CD4-positive, CD25-positive, alpha-beta regulatory T cell (primary cell): ENCODE data around the gene COLEC11. TPM values are rescaled to one million over a fixed set of nuclear protein-coding genes. Genes with fewer than 3 reads are reported as not detected.

Source experiments
- ATAC-seq, 2 donors: fragments of 150-1000 bp; cut with Tn5 transposase; one replicate each; pipeline ENCODE4 v1.10.0; 2021; ENCODE audit warnings: low read depth in 2 of 2, moderate number of reproducible peaks in 2 of 2, moderate library complexity in 1 of 2
- DNase-seq, 3 donors: peaks; one replicate each; pipeline versions ENCODE4 v3.0.0 to v3.0.0-alpha.2; 2012 to 2022; ENCODE audit warnings: mixed read lengths in 1 of 3
- H3K27ac ChIP-seq: one replicate; pipeline ENCODE4 v1.7.0; 2013; ENCODE audit warnings: mild to moderate bottlenecking, low read length; ENCODE audit not compliant: insufficient read depth, poor library complexity, severe bottlenecking
- H3K27me3 ChIP-seq: one replicate; pipeline ENCODE4 v1.7.0; 2013; ENCODE audit warnings: low read length; ENCODE audit not compliant: control insufficient read depth, insufficient read depth
- H3K36me3 ChIP-seq: one replicate; pipeline ENCODE4 v1.7.0; 2013; ENCODE audit warnings: mild to moderate bottlenecking, low read length, moderate library complexity; ENCODE audit not compliant: control insufficient read depth, insufficient read depth
- H3K4me1 ChIP-seq: 2 replicates; pipeline ENCODE4 v1.7.0; 2013; ENCODE audit warnings: mild to moderate bottlenecking, low read length; ENCODE audit not compliant: insufficient read depth, control insufficient read depth, poor library complexity, severe bottlenecking
- H3K4me3 ChIP-seq: one replicate; pipeline ENCODE4 v1.7.0; 2013; ENCODE audit warnings: low read depth, mild to moderate bottlenecking, low read length, moderate library complexity
- H3K9me3 ChIP-seq, 2 experiments: 1 replicate in 1 of 2; 2 replicates in 1 of 2; pipeline ENCODE4 v1.7.0; 2013; ENCODE audit warnings: low read length in 2 of 2, mild to moderate bottlenecking in 1 of 2, moderate library complexity in 1 of 2; ENCODE audit not compliant: control insufficient read depth in 2 of 2
- H3K27ac Mint-ChIP-seq, 3 donors: one replicate each; pipeline ENCODE4 v1.8.0; 2020 to 2022; ENCODE audit warnings: mild to moderate bottlenecking in 3 of 3, mixed read lengths in 3 of 3, moderate library complexity in 2 of 3
- H3K27me3 Mint-ChIP-seq: one replicate; pipeline ENCODE4 v1.8.0; 2022; ENCODE audit warnings: mild to moderate bottlenecking, mixed read lengths
- H3K36me3 Mint-ChIP-seq: one replicate; pipeline ENCODE4 v1.8.0; 2020; ENCODE audit warnings: mixed read lengths
- H3K4me1 Mint-ChIP-seq, 4 donors: one replicate each; pipeline ENCODE4 v1.8.0; 2020 to 2022; ENCODE audit warnings: mixed read lengths in 4 of 4, mild to moderate bottlenecking in 1 of 4
- H3K4me3 Mint-ChIP-seq, 4 donors: one replicate each; pipeline ENCODE4 v1.8.0; 2020 to 2022; ENCODE audit warnings: mild to moderate bottlenecking in 4 of 4, mixed read lengths in 4 of 4, moderate library complexity in 3 of 4
- H3K9me3 Mint-ChIP-seq, 7 donors: one replicate each; pipeline ENCODE4 v1.8.0; 2020 to 2022; ENCODE audit warnings: mixed read lengths in 7 of 7, mild to moderate bottlenecking in 3 of 7, moderate library complexity in 2 of 7
- polyA plus RNA-seq, 4 donors: library from polyadenylated mRNA; unstranded; fragments of 300-500 nt; fragmentation: Illumina TruSeq; gene quantifications; one replicate each; pipeline ENCODE4 v1.2.3, GENCODE V29; 2021
- total RNA-seq: library from RNA; stranded (reverse); gene quantifications from one replicate; pipeline ENCODE4 v1.2.3, GENCODE V29; 2022

Gene COLEC11
- total and polyA plus RNA-seq, 5 donors from 2014 or later: not detected

DNA sequence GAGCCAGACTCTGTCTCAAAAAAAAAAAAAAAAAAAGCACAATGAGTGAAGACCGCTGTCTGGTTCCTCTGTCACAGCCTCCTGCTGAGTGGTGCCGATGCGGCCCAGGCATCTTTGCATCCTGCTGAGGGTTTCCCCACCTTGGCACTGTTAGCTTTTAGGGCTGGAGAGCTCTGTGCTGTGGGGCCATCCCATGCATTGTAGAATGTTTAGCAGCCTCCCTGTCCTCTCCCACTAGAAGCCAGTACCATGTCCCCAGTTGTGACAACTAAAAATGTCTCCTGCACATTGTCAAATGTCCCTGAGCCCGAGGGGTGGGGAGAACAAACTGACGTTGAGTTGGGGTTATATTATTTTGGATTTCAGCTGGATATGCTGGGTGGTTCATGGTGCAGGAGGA is 7.9 kb upstream of the COLEC11 start:
- Histone ChIP-seq H3K4me1 (no peaks in the 10 kb centered on the region), H3K9me3 (no peaks in the 10 kb centered on the region), H3K27ac (no peak overlapping the region), H3K36me3 (peaks cover 18% of the 10 kb centered on the region), H3K4me3 (no peak overlapping the region), H3K27me3 (no peaks in the 10 kb centered on the region)
- Mint-ChIP-seq H3K4me3 (no peak overlapping the region), H3K9me3 (no peaks in the 10 kb centered on the region), H3K36me3 (peaks cover 24% of the 10 kb centered on the region), H3K27ac (peak overlapping the region in 1 of 3 donors; percentile 52), H3K4me1 (peaks cover 0 to 8% (median 3%) of the 10 kb centered on the region in 4 donors), H3K27me3 (no peaks in the 10 kb centered on the region)
- no peak for DNase-seq
- ATAC-seq: no peak

GRCh38 chr2:3587432-3587831 is 7.5 kb upstream of the COLEC11 start:
- no peak for DNase-seq
- H3K27ac ChIP-seq: no peak overlapping the region

DNA sequence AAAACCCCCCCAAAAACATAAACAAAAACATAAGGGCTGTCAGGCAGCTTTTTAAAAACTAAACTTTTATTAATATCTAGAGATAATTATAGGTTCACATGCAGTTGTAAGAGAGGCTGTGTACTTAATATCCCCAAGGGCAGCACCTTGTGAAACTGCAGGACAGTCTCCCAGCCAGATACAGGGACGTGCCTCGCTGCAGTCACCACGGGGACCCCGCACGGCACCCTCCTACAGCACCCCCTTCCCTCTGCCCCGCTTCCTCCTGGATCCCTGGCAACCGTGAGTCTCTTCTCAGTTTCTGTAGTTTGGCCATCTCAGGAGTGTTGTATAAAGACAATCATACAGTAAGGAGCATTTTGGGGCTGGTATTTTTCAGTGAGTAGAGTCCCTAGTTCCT is 6.8 kb upstream of the COLEC11 start:
- Histone ChIP-seq H3K36me3 (peaks cover 9% of the 10 kb centered on the region), H3K9me3 (no peaks in the 10 kb centered on the region), H3K4me3 (no peak overlapping the region), H3K27me3 (no peaks in the 10 kb centered on the region), H3K4me1 (no peaks in the 10 kb centered on the region), H3K27ac (no peak overlapping the region)
- peaks cover 31% of the 10 kb centered on the region for H3K36me3 Mint-ChIP-seq
- no peaks in the 10 kb centered on the region for H3K9me3 Mint-ChIP-seq
- DNase-seq (no peak), ATAC-seq (no peak)
- no peak overlapping the region for H3K4me3 Mint-ChIP-seq
- no peaks in the 10 kb centered on the region for H3K27me3 Mint-ChIP-seq
- peaks cover 0 to 7% (median 3%) of the 10 kb centered on the region in 4 donors for H3K4me1 Mint-ChIP-seq
- H3K27ac Mint-ChIP-seq: no peak overlapping the region

More at GRCh38 chr2:3587432-3587831, 7.5 kb upstream of the COLEC11 start:
- Mint-ChIP-seq H3K27ac (peak overlapping the region in 1 of 3 donors; percentile 63), H3K27me3 (no peaks in the 10 kb centered on the region), H3K4me3 (no peak overlapping the region), H3K4me1 (peaks cover 0 to 8% (median 3%) of the 10 kb centered on the region in 4 donors), H3K9me3 (no peaks in the 10 kb centered on the region), H3K36me3 (peaks cover 24% of the 10 kb centered on the region)
- Histone ChIP-seq H3K27me3 (no peaks in the 10 kb centered on the region), H3K4me1 (no peaks in the 10 kb centered on the region), H3K4me3 (no peak overlapping the region), H3K9me3 (no peaks in the 10 kb centered on the region), H3K36me3 (peaks cover 15% of the 10 kb centered on the region)
- no peak for ATAC-seq

DNA sequence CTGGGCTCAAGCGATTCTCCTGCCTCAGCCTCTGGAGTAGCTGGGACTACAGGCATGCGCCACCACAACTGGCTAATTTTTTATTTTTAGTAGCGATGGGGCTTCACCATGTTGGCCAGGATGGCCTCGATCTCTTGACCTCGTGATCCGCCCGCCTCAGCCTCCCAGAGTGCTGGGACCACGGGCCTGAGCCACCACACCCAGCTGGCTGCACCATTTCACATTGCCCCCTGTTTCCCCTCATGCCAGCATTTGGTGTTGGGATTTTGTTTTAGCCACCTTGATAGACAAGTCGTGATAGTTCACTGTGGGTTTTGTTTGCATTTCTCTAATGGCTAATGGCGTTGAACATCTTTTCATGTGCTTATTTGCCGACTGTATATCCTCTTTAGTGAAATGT is 5.8 kb upstream of the COLEC11 start:
- no peak for DNase-seq
- no peak for ATAC-seq
- no peaks in the 10 kb centered on the region for H3K27me3 Mint-ChIP-seq
- Histone ChIP-seq H3K36me3 (peaks cover 3% of the 10 kb centered on the region), H3K27me3 (no peaks in the 10 kb centered on the region), H3K4me3 (no peak overlapping the region), H3K4me1 (no peaks in the 10 kb centered on the region), H3K9me3 (no peaks in the 10 kb centered on the region), H3K27ac (no peak overlapping the region)
- H3K4me3 Mint-ChIP-seq: no peak overlapping the region
- H3K27ac Mint-ChIP-seq: no peak overlapping the region
- peaks cover 33% of the 10 kb centered on the region for H3K36me3 Mint-ChIP-seq
- H3K9me3 Mint-ChIP-seq: no peaks in the 10 kb centered on the region
- peaks cover 0 to 2% (median under 1%) of the 10 kb centered on the region in 4 donors for H3K4me1 Mint-ChIP-seq

GRCh38 chr2:3595404-3595803 is 492 bp downstream of the COLEC11 start:
- no peak overlapping the region for H3K27ac Mint-ChIP-seq
- no peak overlapping the region for H3K4me3 Mint-ChIP-seq
- H3K9me3 Mint-ChIP-seq: peaks cover 0 to 3% (median 0%) of the 10 kb centered on the region in 7 donors
- Histone ChIP-seq H3K9me3 (no peaks in the 10 kb centered on the region), H3K4me1 (no peaks in the 10 kb centered on the region), H3K4me3 (no peak overlapping the region), H3K27ac (no peak overlapping the region), H3K27me3 (no peaks in the 10 kb centered on the region), H3K36me3 (no peaks in the 10 kb centered on the region)
- no peak for DNase-seq
- H3K27me3 Mint-ChIP-seq: no peaks in the 10 kb centered on the region
- peaks cover 0 to 8% (median 0%) of the 10 kb centered on the region in 4 donors for H3K4me1 Mint-ChIP-seq
- ATAC-seq: no peak
- H3K36me3 Mint-ChIP-seq: peaks cover 12% of the 10 kb centered on the region

GRCh38 chr2:3595985-3596384 is 1.1 kb downstream of the COLEC11 start:
- Histone ChIP-seq H3K36me3 (no peaks in the 10 kb centered on the region), H3K4me1 (no peaks in the 10 kb centered on the region), H3K27me3 (no peaks in the 10 kb centered on the region), H3K4me3 (no peak overlapping the region), H3K27ac (no peak overlapping the region), H3K9me3 (no peaks in the 10 kb centered on the region)
- Mint-ChIP-seq H3K27me3 (no peaks in the 10 kb centered on the region), H3K4me1 (peaks cover 0 to 8% (median 0%) of the 10 kb centered on the region in 4 donors), H3K4me3 (no peak overlapping the region), H3K36me3 (peaks cover 12% of the 10 kb centered on the region), H3K9me3 (peaks cover 0 to 3% (median 0%) of the 10 kb centered on the region in 7 donors), H3K27ac (no peak overlapping the region)
- ATAC-seq: peak in 1 of 2 donors; percentile 28
- peak in 1 of 3 donors; percentile 11 for DNase-seq

GRCh38 chr2:3596901-3597417 is 2.0 kb downstream of the COLEC11 start:
- no peak overlapping the region for H3K27ac ChIP-seq
- ATAC-seq (no peak), DNase-seq (no peak)
- Mint-ChIP-seq H3K27me3 (no peaks in the 10 kb centered on the region), H3K4me1 (peaks cover 0 to 8% (median 0%) of the 10 kb centered on the region in 4 donors), H3K4me3 (no peak overlapping the region), H3K9me3 (peaks cover 0 to 3% (median 0%) of the 10 kb centered on the region in 7 donors), H3K36me3 (peaks cover 12% of the 10 kb centered on the region), H3K27ac (peak overlapping the region in 2 of 3 donors; percentile 62 to 67)
- H3K36me3 ChIP-seq: no peaks in the 10 kb centered on the region
- no peaks in the 10 kb centered on the region for H3K9me3 ChIP-seq
- H3K4me1 ChIP-seq: no peaks in the 10 kb centered on the region
- no peak overlapping the region for H3K4me3 ChIP-seq
- no peaks in the 10 kb centered on the region for H3K27me3 ChIP-seq

GRCh38 chr2:3597567-3597966 is 2.7 kb downstream of the COLEC11 start:
- no peaks in the 10 kb centered on the region for H3K27me3 Mint-ChIP-seq
- H3K9me3 ChIP-seq: no peaks in the 10 kb centered on the region
- DNase-seq (no peak), ATAC-seq (no peak)
- peaks cover 10% of the 10 kb centered on the region for H3K36me3 Mint-ChIP-seq
- no peak overlapping the region for H3K4me3 ChIP-seq
- H3K27ac ChIP-seq: no peak overlapping the region
- H3K36me3 ChIP-seq: no peaks in the 10 kb centered on the region
- H3K27me3 ChIP-seq: no peaks in the 10 kb centered on the region
- no peak overlapping the region for H3K4me3 Mint-ChIP-seq
- peak overlapping the region in 1 of 3 donors; percentile 65 for H3K27ac Mint-ChIP-seq
- H3K9me3 Mint-ChIP-seq: peaks cover 0 to 3% (median 0%) of the 10 kb centered on the region in 7 donors
- no peaks in the 10 kb centered on the region for H3K4me1 ChIP-seq
- peaks cover 0 to 8% (median 0%) of the 10 kb centered on the region in 4 donors for H3K4me1 Mint-ChIP-seq
